GM19455 (cell line): ENCODE results near the gene PRELID2.
"Not testable (repeated sequence)": the region's sequence is repeated elsewhere in the genome, so short reads cannot be mapped to it uniquely, and the experiment has no call there.

ENCODE experiments used
- ATAC-seq: cut with Tn5 transposase; IDR thresholded peaks from one replicate; pipeline ENCODE4 v1.9.1; 2021; ENCODE audit not compliant: unreplicated experiment

The PRELID2 gene

DNA sequence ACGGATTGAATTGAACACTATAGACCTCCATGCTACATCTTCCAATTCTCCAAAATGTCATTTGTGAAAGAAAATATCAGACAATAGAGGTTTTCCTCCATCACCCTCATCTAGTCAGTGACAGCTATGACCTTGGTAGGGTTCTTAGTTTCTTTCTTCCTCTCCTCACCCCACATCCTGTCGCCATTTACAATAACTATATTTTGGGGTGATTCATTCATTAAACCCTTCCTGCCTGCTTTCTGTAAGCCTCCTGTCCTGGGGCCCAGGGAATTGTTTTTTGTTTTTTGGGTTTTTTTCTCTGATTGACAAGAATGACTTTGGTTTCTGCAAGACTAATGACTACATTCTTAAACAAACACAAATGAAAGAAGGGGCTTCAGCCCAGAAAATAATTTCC is 82.6 kb downstream of the PRELID2 start:
- ATAC-seq: no peak

DNA sequence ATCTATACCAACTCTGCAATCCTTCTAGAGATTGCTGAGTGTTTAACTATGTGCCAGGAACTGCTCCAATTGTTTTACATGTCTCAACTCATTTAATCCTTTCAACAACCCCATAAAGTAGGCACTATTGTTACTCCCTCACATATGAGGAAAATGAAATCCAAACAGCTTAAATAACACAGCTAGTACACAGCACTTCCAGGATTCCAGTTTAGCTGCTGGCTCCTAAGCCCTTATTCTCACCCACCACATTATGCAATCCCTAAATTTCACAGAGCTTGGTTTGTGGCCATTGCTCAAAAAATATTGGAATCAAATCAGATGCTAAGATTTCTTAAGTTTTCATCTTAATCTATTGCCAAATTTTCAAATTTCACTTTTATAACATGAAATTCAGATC is 84.9 kb downstream of the PRELID2 start:
- no peak for ATAC-seq

DNA sequence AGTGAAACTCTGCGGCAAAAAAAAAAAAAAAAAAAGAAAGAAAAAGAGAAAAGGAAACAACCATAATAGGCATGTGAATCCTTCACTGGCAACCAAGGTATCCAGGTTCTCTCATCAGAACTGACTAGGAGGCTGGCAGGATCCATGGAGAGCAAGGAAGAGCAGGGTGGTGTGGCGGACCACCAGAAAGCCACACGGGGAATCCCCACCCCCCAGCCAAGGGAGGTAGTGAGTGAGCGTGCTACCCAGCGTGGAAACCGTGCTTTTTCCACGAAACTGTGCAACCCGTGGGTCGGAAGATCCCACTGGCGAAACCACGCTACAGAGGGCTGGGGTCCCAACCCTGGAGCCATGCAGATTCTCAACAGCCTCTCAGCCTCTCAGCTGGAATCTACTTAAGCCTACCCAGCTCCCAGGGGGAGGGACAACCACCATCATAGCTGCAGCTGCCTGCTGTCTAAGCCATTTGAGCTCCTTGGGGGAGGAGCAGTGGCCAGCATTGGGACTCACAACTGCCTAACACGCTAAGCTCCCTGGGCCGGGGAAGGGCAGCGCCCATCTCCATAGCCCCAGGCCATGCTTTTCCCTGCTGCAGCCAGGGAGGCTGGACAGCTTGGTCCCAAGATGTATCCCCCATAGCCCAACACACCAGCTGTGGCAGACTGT is 91.6 kb downstream of the PRELID2 start:
- no peak for ATAC-seq

DNA sequence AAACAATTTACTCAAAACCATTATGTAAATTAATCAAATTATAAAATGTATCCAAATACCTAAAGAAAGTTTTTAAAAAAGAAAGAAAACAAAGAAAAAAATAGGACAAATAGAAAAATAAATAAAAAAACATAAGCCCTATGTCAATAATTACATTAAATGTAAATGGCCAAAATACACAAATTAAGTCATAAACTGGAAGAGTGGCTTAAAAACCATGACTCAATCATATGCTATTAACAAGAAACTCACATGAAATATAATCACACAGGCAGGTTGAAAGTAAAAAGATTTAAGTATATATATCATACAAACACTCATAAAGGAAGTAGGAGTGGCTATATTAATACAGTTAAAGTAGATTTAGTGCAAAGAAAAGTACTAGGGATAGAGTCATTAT is 95.3 kb downstream of the PRELID2 start:
- no peak for ATAC-seq

DNA sequence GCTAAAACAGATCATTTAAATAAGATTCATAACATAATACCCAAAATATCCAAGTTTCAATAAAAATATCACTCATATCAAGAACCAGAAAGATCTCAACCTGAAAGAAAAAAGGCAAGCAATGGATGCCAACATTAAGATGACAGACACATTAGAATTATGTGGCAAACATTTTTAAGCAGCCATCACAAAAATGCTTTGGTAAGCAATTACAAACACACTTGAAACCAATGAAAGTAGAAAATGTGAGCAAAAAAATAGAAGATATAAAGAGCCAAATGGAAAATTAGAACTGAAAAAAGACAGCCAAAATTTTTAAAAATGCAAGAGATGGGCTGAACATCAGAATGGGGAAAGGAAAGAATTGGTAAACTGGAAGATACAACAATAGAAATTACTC is 96.9 kb downstream of the PRELID2 start:
- ATAC-seq: no peak

DNA sequence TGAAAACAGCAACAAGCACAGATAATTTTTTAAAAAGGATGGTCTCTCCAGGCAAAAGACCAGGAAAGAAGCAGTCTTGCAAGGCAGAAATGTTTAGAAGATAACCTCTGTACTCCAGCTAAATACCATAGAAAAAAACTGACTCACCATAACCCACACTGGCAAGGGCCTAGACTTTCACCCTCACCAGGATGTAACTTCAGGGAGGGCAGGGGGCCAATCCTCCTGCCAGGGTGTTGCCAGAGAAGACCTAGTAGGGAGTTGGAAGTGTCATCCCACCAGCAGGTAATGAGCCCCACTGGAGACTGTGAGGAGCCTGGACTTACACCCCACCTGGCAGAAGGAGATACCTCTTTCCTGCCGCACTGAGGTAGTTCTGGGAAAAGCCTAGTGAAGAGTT is 97.6 kb downstream of the PRELID2 start:
- no peak for ATAC-seq

DNA sequence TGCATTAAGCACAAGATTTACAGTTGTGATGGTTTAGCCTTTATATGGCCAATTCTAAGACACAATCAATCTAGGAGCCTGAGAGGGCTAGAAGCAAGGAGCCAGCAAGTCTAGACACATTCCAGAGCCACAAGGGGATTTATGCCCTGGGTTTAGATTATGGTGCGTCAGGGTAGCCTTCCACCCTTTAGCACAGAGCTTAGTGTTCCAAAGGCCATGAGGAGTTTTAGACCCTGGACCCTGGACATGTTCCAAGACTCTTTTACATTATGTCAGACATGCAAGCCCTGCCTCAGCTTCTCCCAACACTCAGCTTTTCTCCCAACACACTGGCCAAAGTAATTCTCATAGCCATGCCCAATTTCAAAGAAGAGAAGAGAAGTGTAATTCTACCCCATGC is 105.2 kb downstream of the PRELID2 start:
- ATAC-seq: not testable (repeated sequence)

DNA sequence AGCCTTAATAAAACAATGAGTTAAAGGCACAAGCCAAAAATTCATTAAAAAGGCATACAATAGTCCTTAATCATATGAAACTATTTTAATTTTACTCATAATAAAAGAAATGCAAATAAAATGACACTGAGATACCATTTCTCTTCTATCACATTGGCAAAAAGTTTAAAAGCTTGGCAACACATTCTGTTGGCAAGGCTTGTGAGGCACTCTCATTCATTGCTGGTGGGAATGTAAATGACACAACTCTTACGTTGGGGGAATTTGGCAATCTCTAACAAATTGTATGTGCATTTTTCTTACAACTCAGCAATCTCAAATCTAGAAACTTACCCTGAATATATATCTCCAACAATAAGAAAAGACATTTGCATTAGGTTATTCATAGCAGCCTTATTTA is 111.6 kb downstream of the PRELID2 start:
- no peak for ATAC-seq

DNA sequence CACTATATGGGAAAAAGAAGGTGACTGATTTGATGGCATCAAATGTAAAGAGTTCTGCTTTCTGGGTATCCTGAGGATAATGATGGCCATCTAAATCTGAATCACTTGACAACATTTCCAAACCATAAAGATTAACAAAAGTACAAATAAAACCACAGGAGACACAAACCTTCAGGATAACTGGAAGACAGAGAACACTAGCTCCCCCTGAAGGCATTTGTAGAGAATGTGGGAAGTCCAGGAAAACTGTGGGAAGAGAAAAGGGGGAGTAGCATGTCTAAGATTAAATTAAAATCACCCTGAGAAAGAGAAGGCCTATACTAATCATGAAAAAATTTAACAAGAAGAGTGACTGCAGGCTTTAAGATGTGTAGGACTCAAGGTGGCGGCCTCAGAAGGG is 116.2 kb downstream of the PRELID2 start:
- ATAC-seq: no peak

DNA sequence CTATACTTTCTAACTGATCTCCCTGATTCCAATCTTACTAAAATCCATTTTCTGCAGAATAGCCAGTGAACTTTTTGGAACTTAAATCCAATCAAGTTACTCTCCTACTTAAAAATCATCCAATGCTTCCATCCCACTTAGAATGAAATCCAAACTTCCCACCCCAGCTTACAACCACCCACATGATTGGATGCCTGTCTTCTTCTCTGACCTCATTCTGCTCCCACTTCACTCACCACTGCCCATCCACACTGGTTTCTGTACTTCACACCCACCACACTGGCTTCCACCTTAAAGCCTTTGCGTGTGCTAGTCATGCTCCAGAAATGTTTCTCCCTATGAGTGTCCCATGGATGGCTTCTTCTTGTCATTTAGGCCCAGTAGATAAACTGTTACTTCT is 119.7 kb downstream of the PRELID2 start:
- no peak for ATAC-seq

DNA sequence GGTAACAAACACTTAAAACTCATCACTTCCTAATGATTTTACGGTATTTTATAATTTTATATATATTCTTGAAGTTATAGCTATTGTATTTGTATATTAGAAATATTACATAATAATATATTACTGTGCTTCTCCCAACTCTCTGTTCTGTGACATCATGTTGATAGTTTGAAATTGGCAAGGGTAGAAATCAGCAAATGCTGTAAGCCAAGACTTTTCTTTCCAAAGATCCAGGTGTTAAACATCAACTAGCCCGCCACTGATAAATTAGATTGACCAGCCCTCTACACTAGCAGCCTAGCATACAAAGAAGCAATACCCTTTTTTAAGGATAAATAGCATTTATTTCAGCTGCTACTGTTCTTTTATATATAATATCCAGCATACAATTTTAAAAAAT is 122.9 kb downstream of the PRELID2 start:
- no peak for ATAC-seq

DNA sequence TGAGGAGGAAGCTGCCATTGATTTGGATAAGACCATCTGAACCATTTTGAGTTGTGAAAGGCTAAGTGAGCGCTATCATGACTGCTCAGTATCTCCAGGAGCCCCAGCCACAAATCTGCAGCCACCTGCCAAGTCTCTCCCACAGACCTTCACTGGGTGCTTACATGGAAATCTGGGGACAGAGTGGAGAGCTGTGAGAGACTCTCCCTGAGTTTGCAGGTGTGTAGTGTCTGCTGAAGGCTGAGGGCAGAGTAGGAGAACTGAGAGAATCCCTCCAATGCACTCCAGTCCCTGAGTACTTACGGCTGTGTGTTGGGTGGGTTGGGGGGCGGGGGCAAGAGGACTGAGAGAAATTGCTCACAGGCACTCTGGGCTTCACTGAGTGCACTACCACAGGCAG is 123.7 kb downstream of the PRELID2 start:
- ATAC-seq: no peak
